ENCODE data around the gene VTCN1.
A peak's percentile ranks its signal among the peaks of the same experiment; 100 is the strongest.

Gene VTCN1

GRCh38 chr1:117241512-117241911 lies 30.8 kb upstream of the VTCN1 start:
- no peak for DNase-seq (ENCODE audit: extremely low read depth, low read depth)
- no peak overlapping the region for H3K4me3 ChIP-seq (replicated peaks; ENCODE audit: low read depth, low read length)
- TF ChIP-seq CTCF (IDR thresholded peaks at IDR 0.05; ENCODE audit: low read depth, low read length, missing control alignments): no peak

- TF ChIP-seq CTCF (IDR thresholded peaks at IDR 0.05; ENCODE audit: low read depth, low read length, missing control alignments): no peak
- no peak overlapping the region for H3K4me3 ChIP-seq (replicated peaks; ENCODE audit: low read depth, low read length)
Measured at GRCh38 chr1:117240547-117240946, 29.8 kb upstream of the VTCN1 start.

GRCh38 chr1:117239467-117239866 lies 28.7 kb upstream of the VTCN1 start:
- no peak for TF ChIP-seq CTCF (IDR thresholded peaks at IDR 0.05; ENCODE audit: low read depth, low read length, missing control alignments)
- no peak overlapping the region for H3K4me3 ChIP-seq (replicated peaks; ENCODE audit: low read depth, low read length)
- no peak for DNase-seq (ENCODE audit: extremely low read depth, low read depth)

More at GRCh38 chr1:117240547-117240946, 29.8 kb upstream of the VTCN1 start:
- no peak for DNase-seq (ENCODE audit: extremely low read depth, low read depth)

- H3K4me3 ChIP-seq (replicated peaks; ENCODE audit: low read depth, low read length): no peak overlapping the region
- peak; percentile 14 for DNase-seq (ENCODE audit: extremely low read depth, low read depth)
- no peak for TF ChIP-seq CTCF (IDR thresholded peaks at IDR 0.05; ENCODE audit: low read depth, low read length, missing control alignments)
Measured at GRCh38 chr1:117237726-117238381, 27.1 kb upstream of the VTCN1 start.

GRCh38 chr1:117235863-117236465 lies 25.2 kb upstream of the VTCN1 start:
- H3K4me3 ChIP-seq (replicated peaks; ENCODE audit: low read depth, low read length): no peak overlapping the region
- no peak for TF ChIP-seq CTCF (IDR thresholded peaks at IDR 0.05; ENCODE audit: low read depth, low read length, missing control alignments)
- no peak for DNase-seq (ENCODE audit: extremely low read depth, low read depth)

- DNase-seq (ENCODE audit: extremely low read depth, low read depth): no peak
- TF ChIP-seq CTCF (IDR thresholded peaks at IDR 0.05; ENCODE audit: low read depth, low read length, missing control alignments): no peak
- H3K4me3 ChIP-seq (replicated peaks; ENCODE audit: low read depth, low read length): no peak overlapping the region
Measured at GRCh38 chr1:117232531-117232930, 21.8 kb upstream of the VTCN1 start.

Measured in HFF-Myc (cell line).